NB4 (cell line): Measurements from ENCODE around the gene NUP42.

Experiments
- DNase-seq: peaks from one replicate; pipeline ENCODE4 v3.0.0; 2010; ENCODE audit warnings: low read depth
- H3K4me3 ChIP-seq: one replicate; pipeline ENCODE4 v1.5.1; 2011; ENCODE audit warnings: mild to moderate bottlenecking, low read depth, low read length, moderate library complexity
- MYC ChIP-seq: IDR thresholded peaks from 2 replicates; pipeline ENCODE4 v1.6.1; 2011; ENCODE audit warnings: low read depth, low read length
- POLR2A ChIP-seq: IDR thresholded peaks from 2 replicates; pipeline ENCODE4 v1.6.1; 2011; ENCODE audit warnings: mild to moderate bottlenecking; ENCODE audit not compliant: insufficient read length; ENCODE audit errors: extremely low read depth
- TF ChIP-seq, protein P1 (sequence below): IDR thresholded peaks from one replicate; pipeline ENCODE4 v1.5.1; 2012; ENCODE audit warnings: low read depth, low read length
- TF ChIP-seq, protein P2 (sequence below): IDR thresholded peaks from 2 replicates; pipeline ENCODE4 v1.6.1; 2011; ENCODE audit warnings: low read depth, low read length

Gene NUP42

DNA sequence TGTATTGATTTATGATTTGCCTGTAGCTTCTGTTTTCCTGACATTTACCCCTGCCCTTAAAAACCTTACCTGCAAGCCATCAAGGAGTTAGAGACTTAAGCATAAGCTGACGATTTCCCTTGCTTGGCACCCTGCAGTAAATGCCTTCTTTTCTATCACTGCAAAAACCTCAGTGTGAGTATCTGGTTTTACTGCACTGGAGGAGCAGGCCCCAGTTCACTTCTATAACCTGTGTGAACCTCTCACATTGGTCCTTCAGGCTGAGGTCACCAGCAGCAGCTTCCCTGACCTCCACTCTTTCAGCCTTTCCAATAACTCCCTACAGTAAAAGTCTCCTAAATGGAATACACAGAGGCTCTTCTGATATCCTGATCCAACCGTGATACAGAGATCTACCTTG, 30.5 kb downstream of the NUP42 start:
- TF ChIP-seq, protein P1, sequence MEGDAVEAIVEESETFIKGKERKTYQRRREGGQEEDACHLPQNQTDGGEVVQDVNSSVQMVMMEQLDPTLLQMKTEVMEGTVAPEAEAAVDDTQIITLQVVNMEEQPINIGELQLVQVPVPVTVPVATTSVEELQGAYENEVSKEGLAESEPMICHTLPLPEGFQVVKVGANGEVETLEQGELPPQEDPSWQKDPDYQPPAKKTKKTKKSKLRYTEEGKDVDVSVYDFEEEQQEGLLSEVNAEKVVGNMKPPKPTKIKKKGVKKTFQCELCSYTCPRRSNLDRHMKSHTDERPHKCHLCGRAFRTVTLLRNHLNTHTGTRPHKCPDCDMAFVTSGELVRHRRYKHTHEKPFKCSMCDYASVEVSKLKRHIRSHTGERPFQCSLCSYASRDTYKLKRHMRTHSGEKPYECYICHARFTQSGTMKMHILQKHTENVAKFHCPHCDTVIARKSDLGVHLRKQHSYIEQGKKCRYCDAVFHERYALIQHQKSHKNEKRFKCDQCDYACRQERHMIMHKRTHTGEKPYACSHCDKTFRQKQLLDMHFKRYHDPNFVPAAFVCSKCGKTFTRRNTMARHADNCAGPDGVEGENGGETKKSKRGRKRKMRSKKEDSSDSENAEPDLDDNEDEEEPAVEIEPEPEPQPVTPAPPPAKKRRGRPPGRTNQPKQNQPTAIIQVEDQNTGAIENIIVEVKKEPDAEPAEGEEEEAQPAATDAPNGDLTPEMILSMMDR, result no peak
- TF ChIP-seq, protein P2, sequence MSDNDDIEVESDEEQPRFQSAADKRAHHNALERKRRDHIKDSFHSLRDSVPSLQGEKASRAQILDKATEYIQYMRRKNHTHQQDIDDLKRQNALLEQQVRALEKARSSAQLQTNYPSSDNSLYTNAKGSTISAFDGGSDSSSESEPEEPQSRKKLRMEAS, result no peak
- TF ChIP-seq MYC, result no peak
- TF ChIP-seq POLR2A, result no peak
- no peak for DNase-seq
- H3K4me3 ChIP-seq, result no peak overlapping the region

DNA sequence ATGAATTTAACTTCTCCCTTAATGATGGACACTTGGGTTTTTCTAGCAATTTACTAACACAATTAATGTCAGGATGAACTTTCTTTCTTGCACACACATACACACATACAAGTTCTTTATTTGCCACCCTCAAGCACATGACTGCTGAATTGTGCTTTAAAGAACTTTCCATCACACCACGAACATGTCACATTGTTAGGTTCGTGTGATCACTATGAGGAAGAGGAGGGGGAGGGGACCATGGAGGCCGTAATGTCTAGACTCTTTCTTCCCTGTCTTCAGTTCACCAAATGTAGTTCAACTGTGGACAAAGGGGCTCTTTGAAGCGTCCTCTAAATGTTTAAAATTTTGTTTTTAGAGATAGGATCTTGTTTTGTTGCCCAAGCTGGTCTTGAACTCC, 31.0 kb downstream of the NUP42 start:
- TF ChIP-seq, protein P1, result no peak
- TF ChIP-seq MYC (no peak), POLR2A (no peak)
- TF ChIP-seq, protein P2, result no peak

DNA sequence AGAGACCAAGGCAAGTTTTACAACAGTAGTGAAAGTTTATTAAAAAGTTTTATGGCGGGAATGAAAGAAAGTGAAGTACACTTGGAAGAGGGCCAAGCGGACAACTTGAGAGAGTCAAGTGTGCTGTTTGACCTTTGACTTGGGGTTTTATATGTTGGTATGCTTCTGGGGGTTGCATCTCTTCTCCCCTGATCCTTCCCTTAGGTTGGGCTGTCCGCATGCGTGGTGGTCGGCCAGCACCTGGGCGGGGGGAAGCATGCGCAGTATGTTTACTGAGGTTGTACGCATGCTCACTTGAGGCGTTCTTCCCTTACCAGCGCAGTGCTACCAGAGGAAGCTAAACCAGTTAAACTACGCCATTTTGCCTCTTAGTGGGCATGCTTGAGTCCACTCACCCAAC, 31.9 kb downstream of the NUP42 start:
- DNase-seq, result no peak
- no peak overlapping the region for H3K4me3 ChIP-seq
- TF ChIP-seq, protein P1, result no peak
- TF ChIP-seq MYC (no peak), POLR2A (no peak)
- TF ChIP-seq, protein P2, result no peak

More for the DNA sequence above, 31.0 kb downstream of the NUP42 start:
- DNase-seq, result no peak
- no peak overlapping the region for H3K4me3 ChIP-seq

DNA sequence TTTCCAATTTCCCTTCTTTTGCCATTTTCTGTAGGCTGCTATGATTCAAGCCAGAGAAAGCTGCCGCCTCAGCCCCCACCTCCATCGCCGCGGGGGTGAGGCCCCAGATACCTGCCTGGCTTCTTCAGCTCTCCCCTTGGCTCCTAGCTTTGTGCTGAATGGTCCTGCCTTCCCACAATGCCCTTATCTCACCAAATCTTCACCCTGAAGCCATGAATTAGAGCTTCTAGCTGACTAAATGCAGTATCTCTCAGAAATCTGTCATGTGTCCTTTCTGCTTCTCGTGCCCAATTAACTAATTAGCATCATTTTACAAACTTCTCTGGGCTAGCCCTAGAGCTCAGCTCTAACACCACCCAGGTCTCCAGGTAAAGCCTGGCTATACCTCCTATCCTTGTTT, 32.6 kb downstream of the NUP42 start:
- no peak for DNase-seq
- no peak for TF ChIP-seq POLR2A
- H3K4me3 ChIP-seq, result no peak overlapping the region

DNA sequence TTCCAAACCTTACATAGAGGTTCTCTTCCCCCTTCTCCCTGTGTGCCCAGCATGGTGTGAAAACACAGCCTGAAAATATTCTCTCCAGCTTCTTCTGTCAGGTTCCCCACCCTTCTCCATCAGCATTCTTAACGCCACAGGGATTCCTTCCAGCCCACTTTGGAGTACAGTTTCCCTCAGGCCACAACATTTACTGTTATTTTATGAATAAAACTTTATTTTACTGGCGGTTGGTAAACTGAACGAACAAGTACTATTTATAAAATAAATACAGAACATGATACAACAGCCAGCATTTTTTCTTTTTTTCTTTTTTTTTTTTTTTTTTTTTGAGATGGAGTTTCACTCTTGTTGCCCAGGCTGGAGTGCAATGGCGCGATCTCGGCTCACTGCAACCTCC, 33.1 kb downstream of the NUP42 start:
- TF ChIP-seq MYC (no peak), POLR2A (no peak)
- DNase-seq, result no peak
- H3K4me3 ChIP-seq, result no peak overlapping the region

DNA sequence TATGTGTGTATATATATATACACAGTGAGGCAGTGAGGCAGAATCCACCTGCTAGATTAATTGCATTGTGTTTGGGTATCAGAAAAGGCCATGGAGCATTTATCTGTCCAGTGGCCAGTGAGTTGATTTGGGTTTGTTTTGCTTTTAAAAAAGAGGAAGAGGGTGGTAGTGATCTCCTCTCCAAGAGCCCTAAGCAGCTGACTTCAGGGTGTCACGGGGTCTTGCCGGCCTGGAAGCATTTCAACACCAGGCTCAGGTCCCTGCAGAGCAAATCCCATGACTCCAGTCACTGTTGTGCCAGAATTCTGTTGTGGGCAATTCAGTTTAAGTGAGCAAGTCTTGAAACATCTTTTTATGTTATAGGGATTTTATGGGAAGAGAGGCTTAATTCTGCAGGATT, 34.2 kb downstream of the NUP42 start:
- no peak overlapping the region for H3K4me3 ChIP-seq
- DNase-seq, result peak; percentile 67
- TF ChIP-seq, protein P1, result no peak
- TF ChIP-seq, protein P2, result 0 out of 2 replicates have a peak, but pooled peaks have one; percentile 34
- no peak for TF ChIP-seq MYC

DNA sequence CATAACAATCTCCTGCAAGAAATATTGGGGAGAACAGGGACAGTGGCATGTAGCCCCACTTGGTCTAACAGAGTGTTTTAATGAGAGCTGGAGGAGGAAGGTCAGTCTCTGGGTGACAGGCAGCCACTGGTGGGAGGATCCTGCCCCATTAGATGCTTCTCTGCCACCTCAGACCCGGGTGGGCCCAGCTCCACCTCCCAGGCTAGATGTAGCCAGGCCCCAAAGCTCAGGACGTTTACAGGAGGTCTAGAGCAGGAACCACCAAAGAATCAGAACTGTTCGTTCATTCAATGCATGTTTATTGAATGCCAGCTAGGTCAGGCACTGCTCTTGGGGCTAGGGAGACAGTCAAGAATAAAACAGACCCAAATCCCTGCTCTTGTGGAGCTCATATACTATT, 36.3 kb downstream of the NUP42 start:
- TF ChIP-seq, protein P1, result no peak
- no peak for TF ChIP-seq MYC
- no peak for DNase-seq

More for the DNA sequence above, 36.3 kb downstream of the NUP42 start:
- H3K4me3 ChIP-seq, result no peak overlapping the region
